ENCODE measurements around the gene DCLK3.

DCLK3 gene

GRCh38 chr3:36761779-36762178 is 2.6 kb downstream of the DCLK3 start:
- H3K9ac ChIP-seq (ENCODE audit: low read length): no peak overlapping the region
- H3K4me3 ChIP-seq (ENCODE audit: low read length): no peak overlapping the region
- H3K4me1 ChIP-seq (ENCODE audit: control insufficient read depth, insufficient read depth, low read length): no peaks in the 10 kb centered on the region
- H3K27me3 ChIP-seq (ENCODE audit: control insufficient read depth, insufficient read depth, low read length): peaks cover 28% of the 10 kb centered on the region
- no peaks in the 10 kb centered on the region for H3K36me3 ChIP-seq (ENCODE audit: control insufficient read depth, insufficient read depth, low read length)
- no peaks in the 10 kb centered on the region for H3K9me3 ChIP-seq (ENCODE audit: control insufficient read depth, low read length)

GRCh38 chr3:36756269-36756668 is 8.1 kb downstream of the DCLK3 start:
- H3K9me3 ChIP-seq (ENCODE audit: control insufficient read depth, low read length): no peaks in the 10 kb centered on the region
- H3K36me3 ChIP-seq (ENCODE audit: control insufficient read depth, insufficient read depth, low read length): no peaks in the 10 kb centered on the region
- no peaks in the 10 kb centered on the region for H3K4me1 ChIP-seq (ENCODE audit: control insufficient read depth, insufficient read depth, low read length)
- H3K27me3 ChIP-seq (ENCODE audit: control insufficient read depth, insufficient read depth, low read length): no peaks in the 10 kb centered on the region
- no peak overlapping the region for H3K4me3 ChIP-seq (ENCODE audit: low read length)
- no peak overlapping the region for H3K9ac ChIP-seq (ENCODE audit: low read length)

- Histone ChIP-seq H3K4me3 (ENCODE audit: low read length) (no peak overlapping the region), H3K9ac (ENCODE audit: low read length) (no peak overlapping the region), H3K36me3 (ENCODE audit: control insufficient read depth, insufficient read depth, low read length) (no peaks in the 10 kb centered on the region), H3K9me3 (ENCODE audit: control insufficient read depth, low read length) (no peaks in the 10 kb centered on the region), H3K4me1 (ENCODE audit: control insufficient read depth, insufficient read depth, low read length) (no peaks in the 10 kb centered on the region), H3K27me3 (ENCODE audit: control insufficient read depth, insufficient read depth, low read length) (no peaks in the 10 kb centered on the region)
Observed at GRCh38 chr3:36751326-36751725, 13.0 kb downstream of the DCLK3 start.

- Histone ChIP-seq H3K9ac (ENCODE audit: low read length) (no peak overlapping the region), H3K9me3 (ENCODE audit: control insufficient read depth, low read length) (no peaks in the 10 kb centered on the region), H3K4me3 (ENCODE audit: low read length) (no peak overlapping the region), H3K4me1 (ENCODE audit: control insufficient read depth, insufficient read depth, low read length) (no peaks in the 10 kb centered on the region), H3K36me3 (ENCODE audit: control insufficient read depth, insufficient read depth, low read length) (no peaks in the 10 kb centered on the region), H3K27me3 (ENCODE audit: control insufficient read depth, insufficient read depth, low read length) (no peaks in the 10 kb centered on the region)
Observed at GRCh38 chr3:36750737-36751136, 13.6 kb downstream of the DCLK3 start.

GRCh38 chr3:36744763-36745162 is 19.6 kb downstream of the DCLK3 start:
- Histone ChIP-seq H3K36me3 (ENCODE audit: control insufficient read depth, insufficient read depth, low read length) (no peaks in the 10 kb centered on the region), H3K4me3 (ENCODE audit: low read length) (no peak overlapping the region), H3K9ac (ENCODE audit: low read length) (no peak overlapping the region), H3K4me1 (ENCODE audit: control insufficient read depth, insufficient read depth, low read length) (no peaks in the 10 kb centered on the region), H3K27me3 (ENCODE audit: control insufficient read depth, insufficient read depth, low read length) (no peaks in the 10 kb centered on the region), H3K9me3 (ENCODE audit: control insufficient read depth, low read length) (no peaks in the 10 kb centered on the region)

- Histone ChIP-seq H3K36me3 (ENCODE audit: control insufficient read depth, insufficient read depth, low read length) (no peaks in the 10 kb centered on the region), H3K27me3 (ENCODE audit: control insufficient read depth, insufficient read depth, low read length) (no peaks in the 10 kb centered on the region), H3K4me1 (ENCODE audit: control insufficient read depth, insufficient read depth, low read length) (no peaks in the 10 kb centered on the region), H3K9ac (ENCODE audit: low read length) (no peak overlapping the region), H3K9me3 (ENCODE audit: control insufficient read depth, low read length) (no peaks in the 10 kb centered on the region), H3K4me3 (ENCODE audit: low read length) (no peak overlapping the region)
Observed at GRCh38 chr3:36743826-36744225, 20.5 kb downstream of the DCLK3 start.

- no peaks in the 10 kb centered on the region for H3K9me3 ChIP-seq (ENCODE audit: control insufficient read depth, low read length)
- no peaks in the 10 kb centered on the region for H3K4me1 ChIP-seq (ENCODE audit: control insufficient read depth, insufficient read depth, low read length)
- H3K36me3 ChIP-seq (ENCODE audit: control insufficient read depth, insufficient read depth, low read length): no peaks in the 10 kb centered on the region
- no peak overlapping the region for H3K9ac ChIP-seq (ENCODE audit: low read length)
- H3K27me3 ChIP-seq (ENCODE audit: control insufficient read depth, insufficient read depth, low read length): no peaks in the 10 kb centered on the region
- no peak overlapping the region for H3K4me3 ChIP-seq (ENCODE audit: low read length)
Observed at GRCh38 chr3:36741285-36741684, 23.1 kb downstream of the DCLK3 start.

GRCh38 chr3:36740787-36741186 is 23.6 kb downstream of the DCLK3 start:
- H3K9me3 ChIP-seq (ENCODE audit: control insufficient read depth, low read length): no peaks in the 10 kb centered on the region
- no peak overlapping the region for H3K4me3 ChIP-seq (ENCODE audit: low read length)
- H3K36me3 ChIP-seq (ENCODE audit: control insufficient read depth, insufficient read depth, low read length): no peaks in the 10 kb centered on the region
- no peaks in the 10 kb centered on the region for H3K4me1 ChIP-seq (ENCODE audit: control insufficient read depth, insufficient read depth, low read length)
- H3K9ac ChIP-seq (ENCODE audit: low read length): no peak overlapping the region
- no peaks in the 10 kb centered on the region for H3K27me3 ChIP-seq (ENCODE audit: control insufficient read depth, insufficient read depth, low read length)

GRCh38 chr3:36738702-36739101 is 25.7 kb downstream of the DCLK3 start:
- no peak overlapping the region for H3K4me3 ChIP-seq (ENCODE audit: low read length)
- no peaks in the 10 kb centered on the region for H3K27me3 ChIP-seq (ENCODE audit: control insufficient read depth, insufficient read depth, low read length)

GRCh38 chr3:36736301-36736700 is 28.1 kb downstream of the DCLK3 start:
- H3K36me3 ChIP-seq (ENCODE audit: control insufficient read depth, insufficient read depth, low read length): no peaks in the 10 kb centered on the region
- no peaks in the 10 kb centered on the region for H3K9me3 ChIP-seq (ENCODE audit: control insufficient read depth, low read length)
- H3K9ac ChIP-seq (ENCODE audit: low read length): no peak overlapping the region
- H3K27me3 ChIP-seq (ENCODE audit: control insufficient read depth, insufficient read depth, low read length): no peaks in the 10 kb centered on the region
- no peak overlapping the region for H3K4me3 ChIP-seq (ENCODE audit: low read length)
- H3K4me1 ChIP-seq (ENCODE audit: control insufficient read depth, insufficient read depth, low read length): no peaks in the 10 kb centered on the region

More at GRCh38 chr3:36738702-36739101, 25.7 kb downstream of the DCLK3 start:
- Histone ChIP-seq H3K36me3 (ENCODE audit: control insufficient read depth, insufficient read depth, low read length) (no peaks in the 10 kb centered on the region), H3K9me3 (ENCODE audit: control insufficient read depth, low read length) (no peaks in the 10 kb centered on the region), H3K9ac (ENCODE audit: low read length) (no peak overlapping the region), H3K4me1 (ENCODE audit: control insufficient read depth, insufficient read depth, low read length) (no peaks in the 10 kb centered on the region)

GRCh38 chr3:36734742-36735141 is 29.6 kb downstream of the DCLK3 start:
- no peaks in the 10 kb centered on the region for H3K36me3 ChIP-seq (ENCODE audit: control insufficient read depth, insufficient read depth, low read length)
- H3K4me3 ChIP-seq (ENCODE audit: low read length): no peak overlapping the region
- no peaks in the 10 kb centered on the region for H3K9me3 ChIP-seq (ENCODE audit: control insufficient read depth, low read length)

GRCh38 chr3:36733723-36734122 is 30.6 kb downstream of the DCLK3 start:
- Histone ChIP-seq H3K4me3 (ENCODE audit: low read length) (no peak overlapping the region), H3K36me3 (ENCODE audit: control insufficient read depth, insufficient read depth, low read length) (no peaks in the 10 kb centered on the region), H3K4me1 (ENCODE audit: control insufficient read depth, insufficient read depth, low read length) (peaks cover 13% of the 10 kb centered on the region), H3K27me3 (ENCODE audit: control insufficient read depth, insufficient read depth, low read length) (no peaks in the 10 kb centered on the region), H3K9me3 (ENCODE audit: control insufficient read depth, low read length) (no peaks in the 10 kb centered on the region), H3K9ac (ENCODE audit: low read length) (no peak overlapping the region)

More at GRCh38 chr3:36734742-36735141, 29.6 kb downstream of the DCLK3 start:
- no peak overlapping the region for H3K9ac ChIP-seq (ENCODE audit: low read length)
- H3K4me1 ChIP-seq (ENCODE audit: control insufficient read depth, insufficient read depth, low read length): peaks cover 12% of the 10 kb centered on the region
- no peaks in the 10 kb centered on the region for H3K27me3 ChIP-seq (ENCODE audit: control insufficient read depth, insufficient read depth, low read length)

GRCh38 chr3:36733162-36733696 is 31.1 kb downstream of the DCLK3 start:
- no peak overlapping the region for H3K9ac ChIP-seq (ENCODE audit: low read length)
- H3K9me3 ChIP-seq (ENCODE audit: control insufficient read depth, low read length): no peaks in the 10 kb centered on the region
- H3K4me1 ChIP-seq (ENCODE audit: control insufficient read depth, insufficient read depth, low read length): peaks cover 13% of the 10 kb centered on the region
- H3K36me3 ChIP-seq (ENCODE audit: control insufficient read depth, insufficient read depth, low read length): no peaks in the 10 kb centered on the region
- H3K27me3 ChIP-seq (ENCODE audit: control insufficient read depth, insufficient read depth, low read length): no peaks in the 10 kb centered on the region
- no peak overlapping the region for H3K4me3 ChIP-seq (ENCODE audit: low read length)

Data from mucosa of stomach (tissue), 1 donor.